ENCODE measurements around the gene GUCA1A. TPM values are rescaled to one million over a fixed set of nuclear protein-coding genes. Genes with fewer than 3 reads are reported as not detected.
"Not testable (repeated sequence)": the region's sequence is repeated elsewhere in the genome, so short reads cannot be mapped to it uniquely, and the experiment has no call there.

GUCA1A gene
- total RNA-seq, 1 experiment from 2014 or later: not detected

DNA sequence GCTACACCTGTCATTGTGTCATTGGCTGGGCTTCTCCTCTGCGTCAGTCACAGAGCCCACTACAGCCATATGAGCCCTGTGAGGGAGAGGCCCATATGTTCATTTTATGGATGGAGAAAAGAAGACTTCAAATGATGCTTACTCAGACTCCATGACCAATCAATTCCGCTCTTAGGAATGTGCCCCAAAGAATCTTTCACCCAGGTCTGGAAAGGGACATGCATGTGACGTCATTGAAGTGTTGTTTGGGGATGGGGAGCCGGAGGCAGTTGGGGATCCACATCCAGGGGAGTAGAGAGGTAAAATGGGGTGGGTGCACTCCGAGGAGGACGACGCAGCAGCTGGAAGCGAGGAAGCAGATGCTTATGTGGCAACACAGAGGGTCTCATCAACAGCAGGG lies 21.1 kb upstream of the GUCA1A start:
- Histone ChIP-seq H3K4me1 (ENCODE audit: control insufficient read depth, insufficient read depth, low read length) (no peaks in the 10 kb centered on the region), H3K9me3 (ENCODE audit: control insufficient read depth, insufficient read depth, low read depth, low read length) (no peaks in the 10 kb centered on the region), H3K27me3 (ENCODE audit: control insufficient read depth, insufficient read depth, low read length) (no peaks in the 10 kb centered on the region), H3K27ac (ENCODE audit: low read length) (no peak overlapping the region), H3K36me3 (ENCODE audit: control insufficient read depth, insufficient read depth, low read length) (no peaks in the 10 kb centered on the region), H3K4me3 (ENCODE audit: low read depth in 2 of 2, low read length in 2 of 2) (no peak overlapping the region)
- BruUV-seq (replicated peaks): no TSS peak
- DNase-seq (ENCODE audit: low read depth, low spot score) (no peak), ATAC-seq (no peak)
- in situ Hi-C loops (cut with HindIII; ENCODE audit: low pct_unique_long_range_greater_than_20kb, low sequenced_read_pairs) (no loop called here), intact Hi-C loops (cut with micrococcal nuclease; ENCODE audit: unreplicated experiment) (no loop called here)
- CTCF ChIA-PET: no interaction called here
- no peak for TF ChIP-seq TCF7L2 (IDR thresholded peaks at IDR 0.05; ENCODE audit: low read depth, low read length)
- TF ChIP-seq, protein P1, sequence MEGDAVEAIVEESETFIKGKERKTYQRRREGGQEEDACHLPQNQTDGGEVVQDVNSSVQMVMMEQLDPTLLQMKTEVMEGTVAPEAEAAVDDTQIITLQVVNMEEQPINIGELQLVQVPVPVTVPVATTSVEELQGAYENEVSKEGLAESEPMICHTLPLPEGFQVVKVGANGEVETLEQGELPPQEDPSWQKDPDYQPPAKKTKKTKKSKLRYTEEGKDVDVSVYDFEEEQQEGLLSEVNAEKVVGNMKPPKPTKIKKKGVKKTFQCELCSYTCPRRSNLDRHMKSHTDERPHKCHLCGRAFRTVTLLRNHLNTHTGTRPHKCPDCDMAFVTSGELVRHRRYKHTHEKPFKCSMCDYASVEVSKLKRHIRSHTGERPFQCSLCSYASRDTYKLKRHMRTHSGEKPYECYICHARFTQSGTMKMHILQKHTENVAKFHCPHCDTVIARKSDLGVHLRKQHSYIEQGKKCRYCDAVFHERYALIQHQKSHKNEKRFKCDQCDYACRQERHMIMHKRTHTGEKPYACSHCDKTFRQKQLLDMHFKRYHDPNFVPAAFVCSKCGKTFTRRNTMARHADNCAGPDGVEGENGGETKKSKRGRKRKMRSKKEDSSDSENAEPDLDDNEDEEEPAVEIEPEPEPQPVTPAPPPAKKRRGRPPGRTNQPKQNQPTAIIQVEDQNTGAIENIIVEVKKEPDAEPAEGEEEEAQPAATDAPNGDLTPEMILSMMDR (IDR thresholded peaks at IDR 0.05): no peak
- no peak for TF ChIP-seq SIN3A (IDR thresholded peaks at IDR 0.05; ENCODE audit: borderline replicate concordance, insufficient read depth, low read depth, low read length)
- no peak for TF ChIP-seq POLR2AphosphoS5 (IDR thresholded peaks at IDR 0.05; ENCODE audit: low read depth, low read length)
- TF ChIP-seq, protein P2, sequence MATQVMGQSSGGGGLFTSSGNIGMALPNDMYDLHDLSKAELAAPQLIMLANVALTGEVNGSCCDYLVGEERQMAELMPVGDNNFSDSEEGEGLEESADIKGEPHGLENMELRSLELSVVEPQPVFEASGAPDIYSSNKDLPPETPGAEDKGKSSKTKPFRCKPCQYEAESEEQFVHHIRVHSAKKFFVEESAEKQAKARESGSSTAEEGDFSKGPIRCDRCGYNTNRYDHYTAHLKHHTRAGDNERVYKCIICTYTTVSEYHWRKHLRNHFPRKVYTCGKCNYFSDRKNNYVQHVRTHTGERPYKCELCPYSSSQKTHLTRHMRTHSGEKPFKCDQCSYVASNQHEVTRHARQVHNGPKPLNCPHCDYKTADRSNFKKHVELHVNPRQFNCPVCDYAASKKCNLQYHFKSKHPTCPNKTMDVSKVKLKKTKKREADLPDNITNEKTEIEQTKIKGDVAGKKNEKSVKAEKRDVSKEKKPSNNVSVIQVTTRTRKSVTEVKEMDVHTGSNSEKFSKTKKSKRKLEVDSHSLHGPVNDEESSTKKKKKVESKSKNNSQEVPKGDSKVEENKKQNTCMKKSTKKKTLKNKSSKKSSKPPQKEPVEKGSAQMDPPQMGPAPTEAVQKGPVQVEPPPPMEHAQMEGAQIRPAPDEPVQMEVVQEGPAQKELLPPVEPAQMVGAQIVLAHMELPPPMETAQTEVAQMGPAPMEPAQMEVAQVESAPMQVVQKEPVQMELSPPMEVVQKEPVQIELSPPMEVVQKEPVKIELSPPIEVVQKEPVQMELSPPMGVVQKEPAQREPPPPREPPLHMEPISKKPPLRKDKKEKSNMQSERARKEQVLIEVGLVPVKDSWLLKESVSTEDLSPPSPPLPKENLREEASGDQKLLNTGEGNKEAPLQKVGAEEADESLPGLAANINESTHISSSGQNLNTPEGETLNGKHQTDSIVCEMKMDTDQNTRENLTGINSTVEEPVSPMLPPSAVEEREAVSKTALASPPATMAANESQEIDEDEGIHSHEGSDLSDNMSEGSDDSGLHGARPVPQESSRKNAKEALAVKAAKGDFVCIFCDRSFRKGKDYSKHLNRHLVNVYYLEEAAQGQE (IDR thresholded peaks at IDR 0.05; ENCODE audit: insufficient read depth in 1 of 2, low read depth in 2 of 2, low read length in 1 of 2): no peak
- POLR2A ChIA-PET: no interaction called here

DNA sequence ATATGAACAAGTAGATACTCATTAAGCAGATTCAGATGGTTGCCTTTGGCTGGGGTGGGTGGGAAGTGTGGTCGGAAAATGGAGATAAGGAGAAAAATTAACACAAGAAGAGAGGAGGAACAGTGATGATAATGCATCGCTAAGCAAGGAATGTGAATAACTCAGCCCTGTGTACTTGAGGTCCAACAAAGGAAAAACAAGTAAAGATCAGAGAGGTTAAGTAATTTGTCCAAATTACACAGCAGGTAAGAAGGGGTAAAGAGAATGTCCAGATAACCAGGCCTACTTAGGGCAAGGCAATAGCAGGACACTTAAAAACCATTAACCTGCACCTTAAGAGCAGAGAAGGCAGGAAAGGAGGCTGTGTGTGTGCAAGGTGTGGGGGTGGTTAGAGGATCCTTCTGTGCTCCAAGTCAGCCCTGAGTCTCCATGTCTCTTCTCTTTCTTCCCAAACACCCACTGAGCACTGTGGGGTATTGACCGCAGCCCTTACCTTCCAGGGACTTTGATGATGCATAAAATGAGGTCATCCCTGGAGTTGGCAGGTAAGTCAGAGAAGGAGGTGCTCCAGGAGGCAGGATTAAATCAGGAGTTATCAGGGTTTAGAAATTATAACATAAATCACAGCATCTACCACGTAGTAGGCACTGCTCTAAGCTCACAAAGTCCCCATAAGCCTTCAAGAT lies 20.5 kb upstream of the GUCA1A start:
- H3K4me3 ChIP-seq (ENCODE audit: low read depth in 2 of 2, low read length in 2 of 2); in situ Hi-C loops (cut with HindIII; ENCODE audit: low pct_unique_long_range_greater_than_20kb, low sequenced_read_pairs): not testable (repeated sequence)

DNA sequence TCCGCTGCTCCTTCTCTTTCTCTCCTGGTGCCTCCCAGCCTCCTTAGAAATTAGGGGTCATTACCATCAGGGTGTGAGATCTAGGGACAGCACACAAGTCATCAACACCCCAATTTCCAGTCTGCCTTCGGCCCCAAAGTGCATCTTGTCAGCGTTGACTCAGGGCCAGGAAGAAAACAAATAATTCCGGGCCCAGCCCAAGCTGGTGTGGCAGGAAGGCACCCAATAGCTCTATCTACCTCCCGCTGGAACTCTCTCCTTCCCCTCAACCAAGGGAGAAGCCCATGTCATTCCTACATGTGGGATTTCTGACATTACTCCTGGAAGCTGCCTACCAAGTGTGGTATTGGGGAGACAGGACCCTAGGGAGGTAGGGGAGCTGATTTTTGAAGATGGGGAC lies 19.2 kb upstream of the GUCA1A start:
- ChIA-PET CTCF (no interaction called here), POLR2A (no interaction called here)
- H3K9me3 ChIP-seq (ENCODE audit: control insufficient read depth, insufficient read depth, low read depth, low read length): no peaks in the 10 kb centered on the region
- intact Hi-C loops (cut with micrococcal nuclease; ENCODE audit: unreplicated experiment): no loop called here
- DNase-seq (ENCODE audit: low read depth, low spot score): no peak
- no peak for ATAC-seq
- H3K36me3 ChIP-seq (ENCODE audit: control insufficient read depth, insufficient read depth, low read length): no peaks in the 10 kb centered on the region
- TF ChIP-seq, protein P1 (IDR thresholded peaks at IDR 0.05): no peak
- TF ChIP-seq TCF7L2 (IDR thresholded peaks at IDR 0.05; ENCODE audit: low read depth, low read length) (no peak), SIN3A (IDR thresholded peaks at IDR 0.05; ENCODE audit: borderline replicate concordance, insufficient read depth, low read depth, low read length) (no peak), POLR2AphosphoS5 (IDR thresholded peaks at IDR 0.05; ENCODE audit: low read depth, low read length) (no peak)
- TF ChIP-seq, protein P2 (IDR thresholded peaks at IDR 0.05; ENCODE audit: insufficient read depth in 1 of 2, low read depth in 2 of 2, low read length in 1 of 2): no peak
- H3K27ac ChIP-seq (ENCODE audit: low read length): no peak overlapping the region
- no TSS peak for BruUV-seq (replicated peaks)
- in situ Hi-C loops (cut with HindIII; ENCODE audit: low pct_unique_long_range_greater_than_20kb, low sequenced_read_pairs): no loop called here
- H3K27me3 ChIP-seq (ENCODE audit: control insufficient read depth, insufficient read depth, low read length): no peaks in the 10 kb centered on the region
- H3K4me3 ChIP-seq (ENCODE audit: low read depth in 2 of 2, low read length in 2 of 2): no peak overlapping the region
- no peaks in the 10 kb centered on the region for H3K4me1 ChIP-seq (ENCODE audit: control insufficient read depth, insufficient read depth, low read length)

More for the DNA sequence above, 20.5 kb upstream of the GUCA1A start:
- H3K27me3 ChIP-seq (ENCODE audit: control insufficient read depth, insufficient read depth, low read length); H3K4me1 ChIP-seq (ENCODE audit: control insufficient read depth, insufficient read depth, low read length); H3K36me3 ChIP-seq (ENCODE audit: control insufficient read depth, insufficient read depth, low read length); H3K9me3 ChIP-seq (ENCODE audit: control insufficient read depth, insufficient read depth, low read depth, low read length); DNase-seq (ENCODE audit: low read depth, low spot score); BruUV-seq (replicated peaks); ATAC-seq; POLR2A ChIA-PET; H3K27ac ChIP-seq (ENCODE audit: low read length); intact Hi-C loops (cut with micrococcal nuclease; ENCODE audit: unreplicated experiment): not testable (repeated sequence)
- CTCF ChIA-PET: interaction anchor here (0.7 kb wide), 1 partner anchor 9 kb away, joined by 3 read pairs; no protein-coding TSS in a partner anchor

Data from Panc1 (cell line).